Esophagus squamous epithelium (tissue), 4 donors: ENCODE data around the gene IVNS1ABP.

Experiments
- CTCF ChIP-seq, 6 experiments: fragments of 450-650 bp in 4 of 6; fragments of 200-600 bp in 2 of 6; sonication (generic) in 2 of 6; IDR thresholded peaks; one replicate each; pipeline ENCODE4 v1.5.1; 2016 to 2019; ENCODE audit warnings: antibody characterized with exemption in 6 of 6, mild to moderate bottlenecking in 4 of 6, moderate library complexity in 4 of 6
- POLR2A ChIP-seq, 4 donors: fragments of 450-650 bp; IDR thresholded peaks; one replicate each; pipeline ENCODE4 v1.6.1; 2017; ENCODE audit warnings: antibody characterized with exemption in 4 of 4, mild to moderate bottlenecking in 4 of 4, moderate library complexity in 3 of 4

GRCh38 chr1:185363205-185363604 is 46.2 kb upstream of the IVNS1ABP start:
- TF ChIP-seq CTCF (IDR thresholded peaks at IDR 0.05) = no peak
- TF ChIP-seq POLR2A (IDR thresholded peaks at IDR 0.05) = no peak
